Measurements from ENCODE around the gene C19orf67.
"Not testable (repeated sequence)": the region's sequence is repeated elsewhere in the genome, so short reads cannot be mapped to it uniquely, and the experiment has no call there.

The C19orf67 gene

DNA sequence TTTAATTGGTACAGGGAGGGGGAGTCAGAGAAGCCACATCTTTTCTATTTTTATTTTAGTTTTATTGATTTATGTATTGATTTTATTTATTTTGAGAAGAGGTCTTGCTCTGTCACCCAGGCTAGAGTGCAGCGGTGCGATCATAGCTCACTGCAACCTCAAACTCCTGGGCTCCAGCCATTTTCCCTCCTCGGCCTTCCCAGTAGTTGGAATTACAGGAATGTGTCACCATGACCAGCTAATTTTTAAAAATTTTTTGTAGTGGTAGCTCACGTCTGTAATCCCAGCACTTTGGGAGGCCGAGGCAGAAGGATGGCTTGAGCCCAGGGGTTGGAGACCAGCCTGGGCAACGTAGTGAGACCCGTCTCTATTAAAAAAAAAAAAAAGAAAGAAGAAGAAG, 49.9 kb downstream of the C19orf67 start:
- no peak overlapping the region for H3K4me3 ChIP-seq (ENCODE audit: low read depth, low read length)
- DNase-seq (ENCODE audit: low read depth): no peak
- no peak for TF ChIP-seq CTCF (IDR thresholded peaks at IDR 0.05; ENCODE audit: control insufficient read depth, extremely low read depth, insufficient read depth)

DNA sequence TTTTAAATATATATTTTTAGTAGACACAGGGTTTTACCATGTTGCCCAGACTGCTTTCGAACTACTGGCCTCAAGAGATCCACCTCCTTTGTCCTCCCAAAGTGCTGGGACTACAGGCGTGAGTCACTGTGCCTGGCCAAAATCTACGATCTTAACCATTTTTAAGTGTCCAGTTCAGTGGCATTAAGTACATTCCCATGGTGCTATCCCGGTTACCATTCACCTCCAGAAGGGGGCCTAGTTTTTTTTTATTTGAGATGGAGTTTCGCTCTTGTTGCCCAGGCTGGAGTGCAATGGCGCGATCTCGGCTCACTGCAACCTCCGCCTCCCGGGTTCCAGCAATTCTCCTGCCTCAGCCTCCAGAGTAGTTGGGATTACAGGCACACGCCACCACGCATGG, 50.4 kb downstream of the C19orf67 start:
- not testable (repeated sequence) for H3K4me3 ChIP-seq (ENCODE audit: low read depth, low read length); DNase-seq (ENCODE audit: low read depth)

GRCh38 chr19:14033946-14034345, 51.6 kb downstream of the C19orf67 start:
- no peak for TF ChIP-seq CTCF (IDR thresholded peaks at IDR 0.05; ENCODE audit: control insufficient read depth, extremely low read depth, insufficient read depth)
- H3K4me3 ChIP-seq (ENCODE audit: low read depth, low read length): no peak overlapping the region
- DNase-seq (ENCODE audit: low read depth): no peak

DNA sequence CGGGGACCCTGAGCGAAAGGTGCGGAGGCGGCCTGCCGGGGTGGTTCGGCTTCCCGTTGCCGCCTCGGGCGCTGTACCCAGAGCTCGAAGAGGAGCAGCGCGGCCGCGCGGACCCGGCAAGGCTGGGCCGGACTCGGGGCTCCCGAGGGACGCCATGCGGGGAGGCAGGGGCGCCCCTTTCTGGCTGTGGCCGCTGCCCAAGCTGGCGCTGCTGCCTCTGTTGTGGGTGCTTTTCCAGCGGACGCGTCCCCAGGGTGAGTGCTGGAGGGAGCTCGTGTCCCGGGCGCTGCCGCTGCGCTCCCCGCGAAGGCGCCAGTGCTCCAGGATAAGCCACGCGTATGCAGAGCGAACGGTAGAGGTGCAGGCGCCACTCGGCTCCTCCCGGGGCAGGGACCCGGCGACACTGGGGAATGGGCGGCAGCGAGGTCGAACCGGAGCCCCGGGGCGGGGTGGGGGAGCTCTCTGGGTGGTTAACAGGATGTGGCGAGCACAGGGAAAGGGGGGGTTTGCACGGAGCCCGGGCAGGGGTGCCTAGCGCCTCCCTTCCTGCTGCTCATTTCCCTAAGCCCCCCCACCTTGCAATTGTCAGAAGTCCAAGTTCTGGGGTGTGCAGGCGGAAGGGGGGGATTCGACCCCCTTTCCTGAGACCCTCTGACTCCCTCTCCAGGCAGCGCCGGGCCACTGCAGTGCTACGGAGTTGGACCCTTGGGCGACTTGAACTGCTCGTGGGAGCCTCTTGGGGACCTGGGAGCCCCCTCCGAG, 53.7 kb downstream of the C19orf67 start, which contains the start of gene IL27RA:
TSS of gene IL27RA (plus strand) at position 44 of the 762 bp plus-strand sequence. CDS start at position 155, 111 bp downstream.
- TF ChIP-seq CTCF (IDR thresholded peaks at IDR 0.05; ENCODE audit: control insufficient read depth, extremely low read depth, insufficient read depth): peak; percentile 26; the same call in 1 of the 2 replicates
- H3K4me3 ChIP-seq (ENCODE audit: low read depth, low read length): peak within 1 kb of the TSS; percentile 51
- no peak for DNase-seq (ENCODE audit: low read depth)

All from LNCaP clone FGC (cell line).